Gastrocnemius medialis (tissue), 4 donors: Measurements from ENCODE around the gene MAP1LC3B.

Experiments used
- CTCF ChIP-seq, 5 experiments: fragments of 450-650 bp in 3 of 5; fragments of 200-600 bp in 2 of 5; sonication (generic) in 2 of 5; IDR thresholded peaks in 4 of 5; conservative IDR thresholded peaks in 1 of 5; 1 replicate in 4 of 5; 2 replicates in 1 of 5; pipeline ENCODE4 v1.5.1; 2016 to 2019; ENCODE audit warnings: antibody characterized with exemption in 5 of 5, mild to moderate bottlenecking in 3 of 5, moderate library complexity in 3 of 5
- POLR2A ChIP-seq, 2 donors: fragments of 450-650 bp; IDR thresholded peaks; one replicate each; pipeline ENCODE4 v1.6.1; 2017; ENCODE audit warnings: antibody characterized with exemption in 2 of 2, mild to moderate bottlenecking in 2 of 2, moderate library complexity in 2 of 2

GRCh38 chr16:87431926-87432325, 39.8 kb downstream of the MAP1LC3B start:
- TF ChIP-seq CTCF (IDR thresholded peaks at IDR 0.05 in 4 of 5, conservative IDR thresholded peaks at IDR 0.05 in 1 of 5) (no peak), POLR2A (IDR thresholded peaks at IDR 0.05) (no peak)
